Naive B cell (primary cell): Measurements from ENCODE around the gene STX8. TPM values are rescaled to one million over a fixed set of nuclear protein-coding genes. Genes with fewer than 3 reads are reported as not detected.
"Not testable (repeated sequence)": the region's sequence is repeated elsewhere in the genome, so short reads cannot be mapped to it uniquely, and the experiment has no call there.

Experiments used
- ATAC-seq, 2 donors: fragments of 150-1000 bp; cut with Tn5 transposase; 2 replicates each; pipeline ENCODE4 v1.10.0; 2021; ENCODE audit warnings: low read depth in 2 of 2, mild to moderate bottlenecking in 2 of 2, moderate library complexity in 2 of 2
- DNase-seq: peaks from one replicate; pipeline ENCODE4 v3.0.0; 2022
- H3K27ac Mint-ChIP-seq, 6 donors: one replicate each; pipeline ENCODE4 v1.8.0; 2020 to 2022; ENCODE audit warnings: mild to moderate bottlenecking in 6 of 6, mixed read lengths in 6 of 6, moderate library complexity in 5 of 6, inconsistent platforms in 2 of 6
- H3K27me3 Mint-ChIP-seq, 3 donors: one replicate each; pipeline ENCODE4 v1.8.0; 2021 to 2022; ENCODE audit warnings: mixed read lengths in 3 of 3, mild to moderate bottlenecking in 1 of 3
- H3K36me3 Mint-ChIP-seq, 2 donors: one replicate each; pipeline ENCODE4 v1.8.0; 2020 to 2022; ENCODE audit warnings: mixed read lengths in 2 of 2, inconsistent platforms in 1 of 2, mild to moderate bottlenecking in 1 of 2
- H3K4me1 Mint-ChIP-seq, 3 donors: one replicate each; pipeline ENCODE4 v1.8.0; 2020 to 2022; ENCODE audit warnings: mixed read lengths in 3 of 3, inconsistent platforms in 1 of 3, mild to moderate bottlenecking in 1 of 3, moderate library complexity in 1 of 3
- H3K4me3 Mint-ChIP-seq, 8 donors: one replicate each; pipeline ENCODE4 v1.8.0; 2020 to 2022; ENCODE audit warnings: mild to moderate bottlenecking in 8 of 8, mixed read lengths in 8 of 8, moderate library complexity in 8 of 8, inconsistent platforms in 2 of 8
- H3K9me3 Mint-ChIP-seq, 7 donors: one replicate each; pipeline ENCODE4 v1.8.0; 2020 to 2022; ENCODE audit warnings: mixed read lengths in 7 of 7, mild to moderate bottlenecking in 5 of 7, inconsistent platforms in 2 of 7, moderate library complexity in 1 of 7
- polyA plus RNA-seq, 6 donors: library from polyadenylated mRNA; unstranded; fragments of 300-500 nt; fragmentation: Illumina TruSeq; gene quantifications; one replicate each; pipeline ENCODE4 v1.2.3, GENCODE V29; 2021; ENCODE audit warnings: low read depth in 6 of 6

Gene STX8
- polyA plus RNA-seq: 100 to 1,000 TPM in 3 of 6 donors, 10 to 100 TPM in 3; 90.4 to 141 (median 107) TPM

DNA sequence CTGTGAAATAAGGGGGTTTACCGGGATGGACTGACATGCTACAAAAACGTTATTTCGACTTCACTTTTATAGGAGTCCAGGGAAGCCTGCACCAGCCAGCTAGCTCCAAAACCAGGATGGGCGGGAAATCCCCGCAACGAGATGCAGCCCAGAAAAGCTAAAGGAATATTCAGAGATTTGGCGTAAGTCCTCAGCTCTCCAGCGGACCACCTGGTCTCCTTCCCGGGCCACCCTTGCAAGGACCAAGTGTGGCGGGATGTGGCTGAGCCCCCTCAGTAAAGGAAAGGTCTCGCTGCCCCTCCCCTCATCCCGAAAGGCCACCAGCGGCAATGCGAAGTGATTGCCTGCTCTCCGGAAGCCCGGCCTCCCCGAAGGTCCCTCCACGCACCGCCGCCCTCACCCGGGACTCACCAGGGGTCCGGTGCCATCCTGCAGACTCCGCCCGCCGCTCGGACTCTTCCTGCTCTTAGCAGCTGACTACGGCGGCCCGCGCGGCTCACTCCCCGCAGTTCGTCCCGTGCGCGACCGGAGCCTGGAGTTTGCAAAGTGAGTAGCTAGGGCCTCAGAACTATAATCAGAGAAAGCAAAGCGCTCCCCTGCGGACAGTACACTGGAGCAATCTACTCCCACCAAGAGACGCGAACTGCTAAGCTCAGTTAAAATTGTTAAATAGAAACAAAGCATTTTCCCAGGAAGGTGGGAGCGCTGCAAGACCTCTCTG, at the start of gene STX8:
Gene STX8, minus strand, starts transcription at position 440 of the 721 bp plus-strand sequence. Its CDS starts 12 bp downstream, at position 428.
- peak; percentile 75 for DNase-seq
- peaks cover 31 to 45% (median 32%) of the 10 kb centered on the region in 3 donors for H3K4me1 Mint-ChIP-seq
- H3K27ac Mint-ChIP-seq: peak within 1 kb of the TSS; percentile 92 to 98 (median 95)
- no peaks in the 10 kb centered on the region for H3K9me3 Mint-ChIP-seq
- peak; percentile 58 to 67 for ATAC-seq
- H3K4me3 Mint-ChIP-seq: peak within 1 kb of the TSS; percentile 94 to 100 (median 98)
- H3K27me3 Mint-ChIP-seq: no peaks in the 10 kb centered on the region
- no peaks in the 10 kb centered on the region for H3K36me3 Mint-ChIP-seq

DNA sequence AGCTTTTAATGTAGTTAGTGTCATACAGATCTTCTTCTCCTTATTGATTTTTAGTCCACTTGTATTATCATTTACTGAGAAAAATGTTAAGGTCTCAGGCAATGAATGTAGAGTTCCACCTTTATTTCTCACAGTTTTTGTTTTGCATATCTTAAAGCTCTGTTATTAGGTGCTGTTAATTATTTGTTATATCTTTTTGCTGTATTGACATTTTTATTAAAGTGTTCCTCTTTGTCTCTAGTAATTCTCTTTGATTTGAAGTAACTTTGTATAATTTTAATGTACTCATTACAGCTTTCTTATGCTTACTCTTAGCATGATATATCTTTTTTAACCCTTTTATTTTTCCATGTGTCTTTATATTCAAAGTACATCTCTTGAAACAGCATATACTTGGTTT, 47.3 kb upstream of the STX8 start:
- Mint-ChIP-seq H3K36me3 (peaks cover 0 to 13% of the 10 kb centered on the region in 2 donors), H3K9me3 (peaks cover 14 to 43% (median 33%) of the 10 kb centered on the region in 7 donors), H3K27me3 (peaks cover 0 to 8% (median 7%) of the 10 kb centered on the region in 3 donors), H3K4me3 (no peak overlapping the region), H3K27ac (peak overlapping the region in 1 of 6 donors; percentile 31), H3K4me1 (no peaks in the 10 kb centered on the region)
- ATAC-seq: no peak
- no peak for DNase-seq

- H3K36me3 Mint-ChIP-seq: no peaks in the 10 kb centered on the region
- DNase-seq (no peak), ATAC-seq (no peak)
- no peaks in the 10 kb centered on the region for H3K4me1 Mint-ChIP-seq
- H3K27me3 Mint-ChIP-seq: peaks cover 0 to 4% (median 0%) of the 10 kb centered on the region in 3 donors
- no peak overlapping the region for H3K27ac Mint-ChIP-seq
- H3K4me3 Mint-ChIP-seq: no peak overlapping the region
- H3K9me3 Mint-ChIP-seq: peaks cover 0 to 2% (median 0%) of the 10 kb centered on the region in 7 donors
These were observed 39.9 kb upstream of the STX8 start for GRCh38 chr17:9615486-9615885.

- Mint-ChIP-seq H3K36me3 (no peaks in the 10 kb centered on the region), H3K27me3 (peaks cover 0 to 5% (median 4%) of the 10 kb centered on the region in 3 donors), H3K27ac (no peak overlapping the region), H3K9me3 (peaks cover 0 to 4% (median 2%) of the 10 kb centered on the region in 7 donors), H3K4me1 (no peaks in the 10 kb centered on the region), H3K4me3 (no peak overlapping the region)
- no peak for ATAC-seq
- no peak for DNase-seq
These were observed 36.4 kb upstream of the STX8 start for GRCh38 chr17:9612006-9612405.

DNA sequence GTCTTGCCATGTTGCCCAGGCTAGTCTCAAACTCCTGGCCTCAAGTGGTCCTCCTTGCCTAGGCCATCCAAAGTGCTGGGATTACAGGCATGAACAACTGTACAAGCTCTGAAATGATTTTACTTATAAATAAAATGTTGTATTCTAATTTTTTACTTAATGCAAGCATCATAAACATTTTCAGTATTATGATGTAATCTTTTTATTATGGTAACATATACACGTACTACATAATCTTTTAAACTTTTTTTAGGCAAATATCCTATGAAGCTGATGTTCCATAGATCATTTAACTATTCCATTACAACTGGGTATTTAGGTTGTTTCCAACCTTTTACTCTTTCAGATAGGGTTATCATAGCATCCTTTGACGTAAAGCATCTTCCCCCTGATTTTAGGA, 35.9 kb upstream of the STX8 start:
- no peak for DNase-seq
- H3K4me3 Mint-ChIP-seq: no peak overlapping the region
- no peaks in the 10 kb centered on the region for H3K4me1 Mint-ChIP-seq
- no peak for ATAC-seq
- peaks cover 0 to 5% (median 4%) of the 10 kb centered on the region in 3 donors for H3K27me3 Mint-ChIP-seq
- H3K36me3 Mint-ChIP-seq: no peaks in the 10 kb centered on the region
- H3K27ac Mint-ChIP-seq: no peak overlapping the region
- H3K9me3 Mint-ChIP-seq: peaks cover 0 to 4% (median 2%) of the 10 kb centered on the region in 7 donors

DNA sequence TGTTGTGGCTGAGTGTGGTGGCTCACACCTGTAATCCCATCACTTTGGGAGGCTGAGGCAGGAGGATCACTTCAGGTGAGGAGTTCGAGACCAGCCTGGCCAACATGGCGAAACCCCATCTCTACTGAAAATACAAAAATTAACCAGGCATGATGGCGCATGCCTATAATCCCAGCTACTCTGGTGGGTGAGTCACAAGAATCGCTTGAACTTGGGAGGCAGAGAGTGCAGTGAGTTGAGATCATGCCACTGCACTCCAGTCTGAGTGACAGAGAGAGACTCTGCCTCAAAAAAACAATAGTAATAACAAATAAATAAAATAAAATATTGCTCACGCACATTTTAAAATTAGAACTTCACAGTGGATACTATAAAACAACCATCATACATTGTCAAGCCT, 31.4 kb upstream of the STX8 start:
- not testable (repeated sequence) for H3K4me1 Mint-ChIP-seq, H3K9me3 Mint-ChIP-seq, H3K27ac Mint-ChIP-seq, ATAC-seq, H3K36me3 Mint-ChIP-seq, DNase-seq, H3K4me3 Mint-ChIP-seq
- H3K27me3 Mint-ChIP-seq: peaks cover 0 to 12% (median 4%) of the 10 kb centered on the region in 3 donors

DNA sequence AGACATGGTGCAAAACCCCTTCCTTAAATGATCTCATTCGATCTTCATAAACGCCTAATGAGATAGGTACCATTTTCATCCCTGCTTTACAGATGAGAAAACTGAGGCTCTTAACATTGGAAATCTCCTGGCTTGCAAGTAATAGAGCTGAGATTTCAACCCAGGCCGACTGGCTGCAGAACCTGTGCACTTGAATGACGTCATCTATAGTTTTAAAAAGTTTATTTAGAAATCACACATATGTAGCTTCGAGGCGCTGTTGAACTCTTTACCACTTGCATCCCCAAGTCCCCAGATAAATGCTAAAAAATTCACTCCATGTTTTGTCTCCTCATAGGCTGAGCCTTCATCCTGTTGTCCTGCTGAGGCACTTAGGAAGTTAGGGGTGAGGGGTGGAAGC, 30.8 kb upstream of the STX8 start:
- DNase-seq (no peak), ATAC-seq (no peak)
- no peaks in the 10 kb centered on the region for H3K36me3 Mint-ChIP-seq
- no peaks in the 10 kb centered on the region for H3K4me1 Mint-ChIP-seq
- H3K27me3 Mint-ChIP-seq: peaks cover 0 to 13% (median 4%) of the 10 kb centered on the region in 3 donors
- peaks cover 0 to 6% (median 4%) of the 10 kb centered on the region in 7 donors for H3K9me3 Mint-ChIP-seq
- H3K27ac Mint-ChIP-seq: no peak overlapping the region
- H3K4me3 Mint-ChIP-seq: no peak overlapping the region

DNA sequence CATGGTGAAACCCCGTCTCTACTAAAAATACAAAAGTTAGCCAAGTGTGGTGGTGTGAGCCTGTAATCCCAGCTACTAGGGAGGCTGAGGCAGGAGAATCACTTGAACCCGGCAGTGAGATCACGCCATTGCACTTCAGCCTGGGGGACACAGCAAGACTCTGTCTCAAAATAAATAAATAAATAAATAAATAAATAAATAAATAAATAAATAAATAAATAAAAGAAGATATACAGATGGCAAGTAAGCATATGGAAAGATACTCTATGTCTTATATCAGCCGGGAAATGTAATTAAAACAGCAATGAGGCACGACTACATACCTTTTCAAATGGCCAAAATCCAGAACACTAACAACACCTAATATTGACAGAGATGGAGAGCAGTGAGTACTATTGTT, 29.0 kb upstream of the STX8 start:
- H3K9me3 Mint-ChIP-seq, H3K4me3 Mint-ChIP-seq, ATAC-seq, H3K4me1 Mint-ChIP-seq, H3K36me3 Mint-ChIP-seq, DNase-seq, H3K27ac Mint-ChIP-seq: not testable (repeated sequence)
- H3K27me3 Mint-ChIP-seq: peaks cover 0 to 13% (median 0%) of the 10 kb centered on the region in 3 donors

DNA sequence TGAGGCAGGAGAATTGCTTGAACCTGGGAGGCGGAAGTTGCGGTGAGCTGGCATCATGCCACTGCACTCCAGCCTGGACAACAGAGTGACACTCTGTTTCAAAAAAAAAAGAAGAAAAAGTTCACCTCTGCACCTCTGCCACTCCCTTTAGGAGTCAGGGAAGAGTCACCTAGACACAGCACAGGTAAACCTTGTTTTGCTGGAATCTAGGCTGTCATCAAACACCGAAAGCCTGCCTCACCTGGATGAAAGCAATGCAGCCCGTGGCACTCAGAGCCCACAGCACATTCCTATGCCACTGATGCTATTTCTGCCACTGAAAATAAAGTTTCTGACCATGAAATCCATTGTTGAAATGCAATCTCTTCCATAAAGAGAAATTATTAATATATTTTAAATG, 23.0 kb upstream of the STX8 start:
- DNase-seq (no peak), ATAC-seq (no peak)
- Mint-ChIP-seq H3K9me3 (peaks cover 0 to 5% (median 0%) of the 10 kb centered on the region in 7 donors), H3K4me3 (no peak overlapping the region), H3K27me3 (peaks cover 14 to 22% (median 16%) of the 10 kb centered on the region in 3 donors), H3K4me1 (no peaks in the 10 kb centered on the region), H3K36me3 (no peaks in the 10 kb centered on the region), H3K27ac (no peak overlapping the region)

- peak overlapping the region in 1 of 6 donors; percentile 88 for H3K27ac Mint-ChIP-seq
- ATAC-seq, DNase-seq, H3K36me3 Mint-ChIP-seq, H3K4me1 Mint-ChIP-seq, H3K9me3 Mint-ChIP-seq, H3K4me3 Mint-ChIP-seq: not testable (repeated sequence)
- H3K27me3 Mint-ChIP-seq: peaks cover 13 to 22% (median 16%) of the 10 kb centered on the region in 3 donors
These were observed 22.0 kb upstream of the STX8 start for GRCh38 chr17:9597638-9598037.

DNA sequence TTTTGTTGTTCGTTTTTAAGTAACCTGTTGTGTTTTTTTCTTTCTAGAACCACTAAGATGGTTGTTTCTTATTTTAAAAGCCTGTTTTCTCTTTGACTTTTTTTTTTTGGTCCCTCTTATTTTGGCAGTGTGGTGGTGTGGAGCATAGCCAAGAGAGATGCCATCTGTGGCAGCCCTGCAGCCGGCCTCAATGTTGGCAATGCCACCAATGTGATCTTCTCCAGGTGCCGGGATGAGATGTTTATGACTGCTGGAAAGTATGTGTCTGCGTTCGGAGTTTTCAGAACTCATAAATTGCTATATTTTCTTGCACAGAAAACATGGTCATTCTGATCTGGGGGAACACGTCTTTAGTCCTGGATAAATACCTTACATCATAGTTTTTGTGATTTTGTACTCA, 18.4 kb upstream of the STX8 start:
- peaks cover 16 to 22% (median 16%) of the 10 kb centered on the region in 3 donors for H3K27me3 Mint-ChIP-seq
- H3K4me1 Mint-ChIP-seq: no peaks in the 10 kb centered on the region
- H3K9me3 Mint-ChIP-seq: peaks cover 0 to 4% (median 0%) of the 10 kb centered on the region in 7 donors

DNA sequence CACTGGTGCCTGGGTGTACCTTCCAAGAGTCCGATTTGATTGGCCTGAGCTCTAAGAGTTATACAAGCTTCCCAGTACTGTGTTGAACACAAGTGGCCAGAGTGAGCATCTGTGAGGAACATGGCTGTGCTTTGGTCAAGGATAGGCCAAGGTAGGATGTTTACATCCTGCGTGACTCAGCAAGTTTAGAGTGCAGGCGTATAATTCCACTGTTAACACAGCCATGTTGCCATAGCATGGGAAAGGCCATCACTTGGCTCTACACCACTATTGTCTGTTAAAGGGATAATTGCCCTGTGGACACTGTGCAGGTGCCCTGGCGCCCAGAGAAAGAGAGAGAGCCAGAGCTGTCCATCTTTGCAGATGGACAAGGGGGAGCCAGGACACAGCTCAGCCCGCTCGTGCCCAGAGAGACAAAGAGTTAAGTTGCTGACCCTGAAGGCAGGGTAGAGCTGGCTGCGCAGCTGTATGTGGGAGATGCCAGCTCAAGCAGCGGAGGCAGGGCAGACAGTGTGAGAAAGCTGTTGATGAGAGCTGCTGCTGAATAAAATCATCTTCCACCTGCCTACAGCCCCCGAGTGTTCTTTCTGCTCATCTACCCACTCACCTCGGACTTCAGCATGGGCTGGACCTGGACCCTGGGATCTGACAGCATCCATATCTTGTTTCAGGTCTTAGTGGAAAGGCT, 12.5 kb upstream of the STX8 start:
- no peak for DNase-seq
- peaks cover 4 to 8% of the 10 kb centered on the region in 2 donors for H3K36me3 Mint-ChIP-seq
- H3K9me3 Mint-ChIP-seq: peaks cover 4 to 24% (median 12%) of the 10 kb centered on the region in 7 donors
- H3K27me3 Mint-ChIP-seq: peaks cover 0 to 14% (median 0%) of the 10 kb centered on the region in 3 donors
- no peak for ATAC-seq
- H3K4me1 Mint-ChIP-seq: no peaks in the 10 kb centered on the region
- H3K4me3 Mint-ChIP-seq: no peak overlapping the region
- no peak overlapping the region for H3K27ac Mint-ChIP-seq

More for the DNA sequence above, 18.4 kb upstream of the STX8 start:
- Mint-ChIP-seq H3K4me3 (no peak overlapping the region), H3K27ac (no peak overlapping the region), H3K36me3 (no peaks in the 10 kb centered on the region)
- ATAC-seq (no peak), DNase-seq (no peak)

DNA sequence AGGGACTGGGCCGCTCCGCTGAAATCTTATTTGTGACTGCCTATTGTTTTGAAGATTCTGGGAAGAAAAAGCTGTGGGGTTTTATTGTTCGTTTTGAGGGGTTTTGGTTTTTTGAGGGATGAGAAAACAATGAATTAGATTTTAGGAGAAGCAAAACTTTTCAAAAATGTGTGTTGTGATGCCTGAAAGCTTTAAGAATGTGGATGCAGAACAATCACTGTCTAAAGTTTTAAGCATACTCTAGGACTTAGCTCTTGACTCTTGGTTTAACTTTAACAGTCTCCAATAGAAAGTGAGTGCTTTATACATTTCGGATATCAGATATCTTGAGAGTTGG, 1.7 kb upstream of the STX8 start:
- DNase-seq: no peak
- Mint-ChIP-seq H3K9me3 (no peaks in the 10 kb centered on the region), H3K27ac (peak overlapping the region in 2 of 6 donors; percentile 41 to 93), H3K36me3 (no peaks in the 10 kb centered on the region), H3K27me3 (peaks cover 0 to 3% (median 0%) of the 10 kb centered on the region in 3 donors), H3K4me3 (peak overlapping the region; percentile 94 to 100 (median 98)), H3K4me1 (peaks cover 28 to 41% (median 31%) of the 10 kb centered on the region in 3 donors)
- no peak for ATAC-seq
